Colonic mucosa (tissue), 4 donors: ENCODE measurements around the gene USP12. TPM values are rescaled to one million over a fixed set of nuclear protein-coding genes. Genes with fewer than 3 reads are reported as not detected.
A peak's percentile ranks its signal among the peaks of the same experiment; 100 is the strongest.
"Not testable (repeated sequence)": the region's sequence is repeated elsewhere in the genome, so short reads cannot be mapped to it uniquely, and the experiment has no call there.

Experiments used
- DNase-seq: peaks from one replicate; pipeline ENCODE4 v3.0.0-alpha.2; 2020
- H3K27ac ChIP-seq: fragments of 200-600 bp; one replicate; pipeline ENCODE4 v1.8.0; 2021
- H3K27me3 ChIP-seq: fragments of 200-600 bp; one replicate; pipeline ENCODE4 v1.8.0; 2021
- H3K36me3 ChIP-seq: fragments of 200-600 bp; one replicate; pipeline ENCODE4 v1.8.0; 2021
- H3K4me1 ChIP-seq: fragments of 200-600 bp; one replicate; pipeline ENCODE4 v1.8.0; 2021; ENCODE audit warnings: mild to moderate bottlenecking
- H3K4me3 ChIP-seq: fragments of 200-600 bp; one replicate; pipeline ENCODE4 v1.8.0; 2021
- H3K9ac ChIP-seq, 2 donors: one replicate each; pipeline ENCODE4 v1.7.0; 2013; ENCODE audit warnings: control low read depth in 2 of 2, low read depth in 2 of 2, low read length in 2 of 2
- H3K9me3 ChIP-seq: fragments of 200-600 bp; one replicate; pipeline ENCODE4 v1.8.0; 2021
- CTCF ChIP-seq: fragments of 200-600 bp; IDR thresholded peaks from one replicate; pipeline ENCODE4 v1.8.0; 2022; ENCODE audit warnings: antibody characterized with exemption, mild to moderate bottlenecking
- intact Hi-C: fragments of 100-400 bp; cut with DNase I; formaldehyde crosslinking; loops from one replicate; pipeline ENCODE4 v1.14.1; 2022
- total RNA-seq, 2 donors: library from RNA; stranded (reverse); fragmentation: NEBNext Ultra II Directional in 1 of 2; extraction: Animal tissue kit (Norgen Biotek cat#: 25700) in 1 of 2; gene quantifications; one replicate each; pipeline ENCODE4 v1.2.1, GENCODE V29; 2021
- donor health status: healthy.
- donor health status: DM: no; HTN: no; CAD: no.
- donor health status: DM: no; HTN: no; CAD: no.

Gene USP12
- total RNA-seq, 2 donors from 2014 or later = 28.0 to 48.0 TPM

GRCh38 chr13:27192973-27193372 lies 21.4 kb upstream of the USP12 start:
- TF ChIP-seq CTCF = no peak
- no peaks in the 10 kb centered on the region for H3K4me1 ChIP-seq
- no peak overlapping the region for H3K27ac ChIP-seq
- no peaks in the 10 kb centered on the region for H3K27me3 ChIP-seq
- no peak overlapping the region for H3K9ac ChIP-seq
- DNase-seq = no peak
- no peaks in the 10 kb centered on the region for H3K36me3 ChIP-seq
- intact Hi-C loops = no loop called here
- no peak overlapping the region for H3K4me3 ChIP-seq
- no peaks in the 10 kb centered on the region for H3K9me3 ChIP-seq

- H3K27me3 ChIP-seq, H3K9ac ChIP-seq, H3K27ac ChIP-seq, H3K4me3 ChIP-seq, H3K4me1 ChIP-seq, DNase-seq, H3K9me3 ChIP-seq, intact Hi-C loops, H3K36me3 ChIP-seq: not testable (repeated sequence)
Measured at GRCh38 chr13:27192367-27192766, 20.8 kb upstream of the USP12 start.

GRCh38 chr13:27189192-27189591 lies 17.6 kb upstream of the USP12 start:
- H3K4me1 ChIP-seq = no peaks in the 10 kb centered on the region
- H3K4me3 ChIP-seq = no peak overlapping the region
- TF ChIP-seq CTCF = no peak
- H3K9ac ChIP-seq = no peak overlapping the region
- no peaks in the 10 kb centered on the region for H3K27me3 ChIP-seq
- H3K27ac ChIP-seq = no peak overlapping the region
- H3K36me3 ChIP-seq = no peaks in the 10 kb centered on the region
- intact Hi-C loops = no loop called here
- DNase-seq = no peak
- H3K9me3 ChIP-seq = no peaks in the 10 kb centered on the region

GRCh38 chr13:27188239-27188638 lies 16.6 kb upstream of the USP12 start:
- Histone ChIP-seq H3K9ac (no peak overlapping the region), H3K4me1 (no peaks in the 10 kb centered on the region), H3K36me3 (no peaks in the 10 kb centered on the region), H3K27me3 (no peaks in the 10 kb centered on the region), H3K4me3 (no peak overlapping the region), H3K27ac (no peak overlapping the region), H3K9me3 (no peaks in the 10 kb centered on the region)
- intact Hi-C loops = no loop called here
- no peak for TF ChIP-seq CTCF
- DNase-seq = peak; percentile 33

GRCh38 chr13:27186295-27186694 lies 14.7 kb upstream of the USP12 start:
- Histone ChIP-seq H3K9me3 (no peaks in the 10 kb centered on the region), H3K27ac (no peak overlapping the region), H3K9ac (no peak overlapping the region), H3K36me3 (no peaks in the 10 kb centered on the region), H3K4me1 (no peaks in the 10 kb centered on the region), H3K27me3 (no peaks in the 10 kb centered on the region), H3K4me3 (no peak overlapping the region)
- no peak for DNase-seq
- intact Hi-C loops = no loop called here
- no peak for TF ChIP-seq CTCF

GRCh38 chr13:27183561-27184147 lies 12.0 kb upstream of the USP12 start:
- intact Hi-C loops = no loop called here
- H3K4me3 ChIP-seq = no peak overlapping the region
- H3K4me1 ChIP-seq = no peaks in the 10 kb centered on the region
- H3K36me3 ChIP-seq = no peaks in the 10 kb centered on the region
- no peak overlapping the region for H3K27ac ChIP-seq
- no peak overlapping the region for H3K9ac ChIP-seq
- no peaks in the 10 kb centered on the region for H3K27me3 ChIP-seq
- no peaks in the 10 kb centered on the region for H3K9me3 ChIP-seq
- TF ChIP-seq CTCF = no peak
- DNase-seq = no peak
